K562 (cell line): ENCODE data around the gene OPA3. TPM values are rescaled to one million over a fixed set of nuclear protein-coding genes. Genes with fewer than 3 reads are reported as not detected.

ENCODE experiments used
- ATF1 ChIP-seq, 2 experiments: fragments of 450-650 bp in 1 of 2; IDR thresholded peaks; 2 replicates each; pipeline ENCODE4 v1.6.1; 2016; ENCODE audit warnings: missing compliant biosample characterization in 1 of 2, missing genetic modification characterization in 1 of 2
- ELF1 ChIP-seq: fragments of 200-800 bp; sonication (Bioruptor generic); IDR thresholded peaks from 2 replicates; pipeline ENCODE4 v1.6.1; 2016; ENCODE audit warnings: missing genetic modification characterization, missing compliant biosample characterization
- FOSL1 ChIP-seq: fragments of 200-800 bp; sonication (Bioruptor generic); conservative IDR thresholded peaks from 2 replicates; pipeline ENCODE4 v1.6.1; 2016; ENCODE audit warnings: missing genetic modification characterization, missing compliant biosample characterization
- FOXK2 ChIP-seq, 2 experiments: fragments of 450-650 bp; IDR thresholded peaks in 1 of 2; conservative IDR thresholded peaks in 1 of 2; 2 replicates each; pipeline ENCODE4 v1.6.1; 2016; ENCODE audit warnings: low read depth in 2 of 2, mild to moderate bottlenecking in 1 of 2
- GATA2 ChIP-seq: sonication (generic); formaldehyde crosslinking; IDR thresholded peaks from 2 replicates; pipeline ENCODE4 v1.4.0; 2020; ENCODE audit warnings: mild to moderate bottlenecking, missing genetic modification reagents
- HLTF ChIP-seq: fragments of 450-650 bp; IDR thresholded peaks from 2 replicates; pipeline ENCODE4 v1.6.1; 2016
- KDM1A ChIP-seq, 2 experiments: fragments of 450-650 bp; IDR thresholded peaks; 2 replicates each; pipeline ENCODE4 v1.6.1; 2016; ENCODE audit warnings: mild to moderate bottlenecking in 2 of 2
- MTA1 ChIP-seq: fragments of 450-650 bp; IDR thresholded peaks from 2 replicates; pipeline ENCODE4 v1.6.1; 2017; ENCODE audit warnings: borderline replicate concordance
- NFXL1 ChIP-seq: fragments of 450-650 bp; formaldehyde crosslinking; IDR thresholded peaks from 2 replicates; pipeline ENCODE4 v1.4.0; 2021; ENCODE audit warnings: mild to moderate bottlenecking
- PHTF2 ChIP-seq: fragments of 250-450 bp; sonication (Bioruptor Pico); IDR thresholded peaks from 2 replicates; pipeline ENCODE4 v1.5.0; 2021; ENCODE audit warnings: mild to moderate bottlenecking
- PRPF4 ChIP-seq: fragments of 200-400 bp; formaldehyde crosslinking; IDR thresholded peaks from one replicate; pipeline ENCODE4 v1.6.1; 2017; ENCODE audit warnings: low read length, low read depth, mild to moderate bottlenecking; ENCODE audit not compliant: insufficient read depth, poor library complexity, severe bottlenecking
- RBM22 ChIP-seq: fragments of 200-400 bp; formaldehyde crosslinking; IDR thresholded peaks from 2 replicates; pipeline ENCODE4 v1.6.1; 2018; ENCODE audit warnings: low read length, low read depth; ENCODE audit not compliant: poor library complexity, severe bottlenecking
- RREB1 ChIP-seq: fragments of 250-450 bp; sonication (Bioruptor Pico); IDR thresholded peaks from 2 replicates; pipeline ENCODE4 v1.4.0; 2020
- SMAD1 ChIP-seq: fragments of 150-350 bp; IDR thresholded peaks from 2 replicates; pipeline ENCODE4 v1.6.1; 2014; ENCODE audit warnings: low read length, low read depth; ENCODE audit not compliant: partially characterized antibody
- TAF7 ChIP-seq: fragments of 450-650 bp; IDR thresholded peaks from 2 replicates; pipeline ENCODE4 v1.6.1; 2016; ENCODE audit warnings: missing genetic modification characterization, missing compliant biosample characterization
- TRIM25 ChIP-seq: fragments of 450-650 bp; IDR thresholded peaks from 2 replicates; pipeline ENCODE4 v1.7.0; 2016; ENCODE audit warnings: borderline replicate concordance
- ZBTB7A ChIP-seq: IDR thresholded peaks from 2 replicates; pipeline ENCODE4 v1.6.1; 2011; ENCODE audit warnings: low read depth, mild to moderate bottlenecking, low read length, moderate library complexity, borderline replicate concordance; ENCODE audit not compliant: control insufficient read depth
- ZNF124 ChIP-seq: sonication (generic); formaldehyde crosslinking; IDR thresholded peaks from 2 replicates; pipeline ENCODE4 v1.8.1; 2022; ENCODE audit warnings: missing genetic modification reagents
- ZNF3 ChIP-seq: fragments of 250-450 bp; sonication (Bioruptor Pico); IDR thresholded peaks from 2 replicates; pipeline ENCODE4 v1.5.0; 2021; ENCODE audit warnings: mild to moderate bottlenecking, moderate library complexity
- ZNF408 ChIP-seq: fragments of 250-450 bp; sonication (Bioruptor Pico); IDR thresholded peaks from 2 replicates; pipeline ENCODE4 v1.4.0; 2020; ENCODE audit warnings: low read depth, mild to moderate bottlenecking, moderate library complexity
- ZNF551 ChIP-seq: fragments of 250-450 bp; sonication (Bioruptor Pico); IDR thresholded peaks from 2 replicates; pipeline ENCODE4 v1.5.0; 2021; ENCODE audit warnings: mild to moderate bottlenecking, moderate library complexity
- ZNF766 ChIP-seq: fragments of 200-800 bp; sonication (Bioruptor generic); conservative IDR thresholded peaks from 2 replicates; pipeline ENCODE4 v1.6.1; 2016; ENCODE audit warnings: missing genetic modification characterization, missing compliant biosample characterization
- polyA plus RNA-seq, 8 experiments: library from polyadenylated mRNA; depleted of rRNA in 4 of 8; stranded (reverse) in 5 of 8; unstranded in 3 of 8; fragments of >200 nt; fragmentation: Nextera tagmentation in 2 of 8; fragmentation: Illumina TruSeq in 1 of 8; extraction: Ambion mirVana in 2 of 8; extraction: Trizol in 1 of 8; gene quantifications; 2 replicates each; pipeline versions ENCODE4 v1.2.1 to v1.2.3, GENCODE V29; 2011 to 2014; ENCODE audit warnings: inconsistent platforms in 1 of 8, missing spikeins in 1 of 8
- total RNA-seq, 7 experiments: library from RNA; depleted of rRNA in 6 of 7; stranded (reverse); fragments of >200 nt in 6 of 7; fragmentation: Illumina TruSeq in 2 of 7; extraction: Trizol in 2 of 7; gene quantifications; 2 replicates each; pipeline versions ENCODE4 v1.2.1 to v1.2.3, GENCODE V29; 2011 to 2021; ENCODE audit warnings: low replicate concordance in 1 of 7

Gene OPA3
- total and polyA plus RNA-seq, 9 of the 15 experiments (the other 6 are each of a cell fraction or from before 2014, with no cell fraction given): 1.4 to 18.8 (median 9.0) TPM

GRCh38 chr19:45506246-45506988 lies 78.2 kb downstream of the OPA3 start (continued):
- no peak for TF ChIP-seq RREB1 (CRISPR knock-in tag)
- TF ChIP-seq ZNF766 (CRISPR knock-in tag): peak; percentile 79; the same call in 1 of the 2 replicates
- no peak for TF ChIP-seq ZNF124 (CRISPR knock-in tag)
- TF ChIP-seq PRPF4: peak; percentile 17
- TF ChIP-seq ZNF408 (CRISPR knock-in tag): no peak
- TF ChIP-seq FOSL1 (tag): peak; percentile 98
- TF ChIP-seq NFXL1 (CRISPR knock-in tag): no peak
- peak; percentile 81 for TF ChIP-seq ATF1 (CRISPR knock-in tag; IDR thresholded peaks at IDR 0.05)
- peak; percentile 98 for TF ChIP-seq ATF1 (tag; IDR thresholded peaks at IDR 0.05)
- no peak for TF ChIP-seq HLTF
- TF ChIP-seq TRIM25: no peak
- TF ChIP-seq SMAD1: no peak
- no peak for TF ChIP-seq GATA2 (CRISPR knock-in tag)
- no peak for TF ChIP-seq ZNF3 (CRISPR knock-in tag)
- no peak for TF ChIP-seq RBM22
- peak; percentile 90 for TF ChIP-seq ELF1
- TF ChIP-seq MTA1: peak; percentile 65
- TF ChIP-seq ZNF551 (CRISPR knock-in tag): no peak
- TF ChIP-seq PHTF2 (CRISPR knock-in tag): no peak
- TF ChIP-seq ZBTB7A: peak; percentile 98
- TF ChIP-seq FOXK2 (conservative IDR thresholded peaks at IDR 0.05 in 1 of 2, IDR thresholded peaks at IDR 0.05 in 1 of 2; ENCODE audit: low read depth in 2 of 2): peak; percentile 89 to 90
- 0 out of 4 replicates have a peak, but pooled peaks of 1 of the 2 experiments have one; percentile 26 for TF ChIP-seq KDM1A (IDR thresholded peaks at IDR 0.05)
- TF ChIP-seq TAF7: no peak
